Stomach (tissue), 4 donors: ENCODE data around the gene FNDC3B.

ENCODE experiments used
- EP300 ChIP-seq: sonication (generic); formaldehyde crosslinking; IDR thresholded peaks from one replicate; pipeline ENCODE4 v1.6.1; 2017; ENCODE audit warnings: antibody characterized with exemption
- POLR2A ChIP-seq, 4 donors: fragments of 450-650 bp; IDR thresholded peaks; one replicate each; pipeline ENCODE4 v1.6.1; 2016; ENCODE audit warnings: antibody characterized with exemption in 4 of 4, control low read depth in 2 of 4, mild to moderate bottlenecking in 1 of 4, moderate library complexity in 1 of 4
- POLR2AphosphoS5 ChIP-seq, 3 donors: sonication (generic); formaldehyde crosslinking; IDR thresholded peaks; one replicate each; pipeline ENCODE4 v1.6.1; 2016; ENCODE audit warnings: antibody characterized with exemption in 3 of 3
- TF ChIP-seq, protein P1 (sequence below), 7 experiments: fragments of 450-650 bp in 4 of 7; fragments of 200-600 bp in 3 of 7; sonication (generic) in 3 of 7; IDR thresholded peaks; one replicate each; pipeline ENCODE4 v1.5.1; 2016 to 2019; ENCODE audit warnings: antibody characterized with exemption in 7 of 7, control low read depth in 2 of 7, mild to moderate bottlenecking in 1 of 7

DNA sequence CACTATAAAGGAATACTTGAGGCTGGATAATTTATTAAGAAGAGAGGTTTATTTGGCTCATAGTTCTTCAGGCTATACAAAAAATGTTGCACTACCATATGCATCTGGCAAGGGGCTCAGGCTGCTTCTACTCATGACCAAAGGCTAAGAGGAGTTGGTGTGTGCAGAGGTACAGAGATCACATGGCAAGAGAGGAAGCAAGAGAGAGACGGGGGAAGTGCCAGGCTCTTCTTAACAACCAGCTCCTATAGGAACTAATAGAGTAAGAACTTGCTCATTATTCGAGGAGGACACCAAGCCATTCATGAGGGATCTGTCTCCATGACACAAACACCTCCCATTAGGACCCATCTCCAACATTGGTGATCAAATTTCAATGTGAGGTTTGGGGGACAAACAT, 6.0 kb upstream of the FNDC3B start:
- TF ChIP-seq POLR2A (IDR thresholded peaks at IDR 0.05) = no peak
- TF ChIP-seq, protein P1, sequence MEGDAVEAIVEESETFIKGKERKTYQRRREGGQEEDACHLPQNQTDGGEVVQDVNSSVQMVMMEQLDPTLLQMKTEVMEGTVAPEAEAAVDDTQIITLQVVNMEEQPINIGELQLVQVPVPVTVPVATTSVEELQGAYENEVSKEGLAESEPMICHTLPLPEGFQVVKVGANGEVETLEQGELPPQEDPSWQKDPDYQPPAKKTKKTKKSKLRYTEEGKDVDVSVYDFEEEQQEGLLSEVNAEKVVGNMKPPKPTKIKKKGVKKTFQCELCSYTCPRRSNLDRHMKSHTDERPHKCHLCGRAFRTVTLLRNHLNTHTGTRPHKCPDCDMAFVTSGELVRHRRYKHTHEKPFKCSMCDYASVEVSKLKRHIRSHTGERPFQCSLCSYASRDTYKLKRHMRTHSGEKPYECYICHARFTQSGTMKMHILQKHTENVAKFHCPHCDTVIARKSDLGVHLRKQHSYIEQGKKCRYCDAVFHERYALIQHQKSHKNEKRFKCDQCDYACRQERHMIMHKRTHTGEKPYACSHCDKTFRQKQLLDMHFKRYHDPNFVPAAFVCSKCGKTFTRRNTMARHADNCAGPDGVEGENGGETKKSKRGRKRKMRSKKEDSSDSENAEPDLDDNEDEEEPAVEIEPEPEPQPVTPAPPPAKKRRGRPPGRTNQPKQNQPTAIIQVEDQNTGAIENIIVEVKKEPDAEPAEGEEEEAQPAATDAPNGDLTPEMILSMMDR (IDR thresholded peaks at IDR 0.05) = no peak
- TF ChIP-seq EP300 = no peak
- no peak for TF ChIP-seq POLR2AphosphoS5 (IDR thresholded peaks at IDR 0.05)
